ENCODE data around the gene GMCL2. TPM values are rescaled to one million over a fixed set of nuclear protein-coding genes. Genes with fewer than 3 reads are reported as not detected.

GMCL2 gene
- total RNA-seq, 2 experiments from 2014 or later, result not detected

DNA sequence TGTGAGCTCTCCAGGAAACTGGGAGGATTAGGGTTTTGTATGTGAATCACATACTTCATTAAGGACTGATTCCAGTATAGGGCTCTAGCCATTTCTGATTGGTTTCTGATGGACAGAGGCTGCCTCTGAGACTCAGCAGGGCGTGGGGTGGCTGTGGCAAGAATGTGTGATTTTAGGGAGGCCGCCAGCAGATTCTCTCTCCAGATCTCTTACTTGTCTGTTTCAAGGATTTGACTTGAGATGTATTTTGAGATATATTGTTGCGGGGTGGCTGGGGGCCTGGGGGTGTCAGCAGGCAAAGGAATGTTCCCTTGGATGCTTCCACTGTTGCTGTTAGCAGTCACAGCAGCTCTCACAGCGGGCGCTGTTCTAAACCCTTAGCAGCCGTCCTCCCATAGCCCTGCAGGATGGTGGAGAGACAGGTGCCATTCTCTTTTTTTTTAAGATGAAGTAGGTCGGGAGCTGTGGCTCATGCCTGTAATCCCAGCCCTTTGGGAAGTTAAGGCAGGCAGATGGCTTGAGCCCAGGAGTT is 9.2 kb upstream of the GMCL2 start:
- no peaks in the 10 kb centered on the region for H3K9me3 ChIP-seq (ENCODE audit: low read length)
- no peak overlapping the region for H3K4me3 ChIP-seq (ENCODE audit: low read depth, low read length, poor library complexity, severe bottlenecking)
- H3K79me2 ChIP-seq (ENCODE audit: insufficient read depth, low read depth, low read length), result no peaks in the 10 kb centered on the region
- no peak overlapping the region for H3K4me2 ChIP-seq (ENCODE audit: low read length)
- H3K27ac ChIP-seq (ENCODE audit: low read depth, low read length, poor library complexity, severe bottlenecking), result no peak overlapping the region
- ChIA-PET CTCF (ENCODE audit: unreplicated experiment) (no interaction called here), POLR2A (interaction anchor here (0.9 kb wide), 2 partner anchors 11 to 1540 kb away, joined by 3 read pairs; no protein-coding TSS in a partner anchor)
- H3K4me1 ChIP-seq (ENCODE audit: insufficient read depth, low read length, poor library complexity, severe bottlenecking), result no peaks in the 10 kb centered on the region
- intact Hi-C loops (cut with micrococcal nuclease; ENCODE audit: unreplicated experiment), result no loop called here
- no peak for DNase-seq (ENCODE audit: low spot score)
- TF ChIP-seq, protein P1, sequence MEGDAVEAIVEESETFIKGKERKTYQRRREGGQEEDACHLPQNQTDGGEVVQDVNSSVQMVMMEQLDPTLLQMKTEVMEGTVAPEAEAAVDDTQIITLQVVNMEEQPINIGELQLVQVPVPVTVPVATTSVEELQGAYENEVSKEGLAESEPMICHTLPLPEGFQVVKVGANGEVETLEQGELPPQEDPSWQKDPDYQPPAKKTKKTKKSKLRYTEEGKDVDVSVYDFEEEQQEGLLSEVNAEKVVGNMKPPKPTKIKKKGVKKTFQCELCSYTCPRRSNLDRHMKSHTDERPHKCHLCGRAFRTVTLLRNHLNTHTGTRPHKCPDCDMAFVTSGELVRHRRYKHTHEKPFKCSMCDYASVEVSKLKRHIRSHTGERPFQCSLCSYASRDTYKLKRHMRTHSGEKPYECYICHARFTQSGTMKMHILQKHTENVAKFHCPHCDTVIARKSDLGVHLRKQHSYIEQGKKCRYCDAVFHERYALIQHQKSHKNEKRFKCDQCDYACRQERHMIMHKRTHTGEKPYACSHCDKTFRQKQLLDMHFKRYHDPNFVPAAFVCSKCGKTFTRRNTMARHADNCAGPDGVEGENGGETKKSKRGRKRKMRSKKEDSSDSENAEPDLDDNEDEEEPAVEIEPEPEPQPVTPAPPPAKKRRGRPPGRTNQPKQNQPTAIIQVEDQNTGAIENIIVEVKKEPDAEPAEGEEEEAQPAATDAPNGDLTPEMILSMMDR (conservative IDR thresholded peaks at IDR 0.05; ENCODE audit: low read length), result no peak
- TF ChIP-seq EZH2phosphoT487 (IDR thresholded peaks at IDR 0.05; ENCODE audit: borderline replicate concordance, low read depth, low read length), result no peak
- no TSS peak for BruUV-seq (replicated peaks)
- no peaks in the 10 kb centered on the region for H3K9me2 ChIP-seq (ENCODE audit: insufficient read depth, low read length)
- no peaks in the 10 kb centered on the region for H4K20me1 ChIP-seq (ENCODE audit: insufficient read depth, low read length)
- no peak overlapping the region for H2AFZ ChIP-seq (ENCODE audit: low read length)
- H3K36me3 ChIP-seq (ENCODE audit: insufficient read depth, low read length), result no peaks in the 10 kb centered on the region

DNA sequence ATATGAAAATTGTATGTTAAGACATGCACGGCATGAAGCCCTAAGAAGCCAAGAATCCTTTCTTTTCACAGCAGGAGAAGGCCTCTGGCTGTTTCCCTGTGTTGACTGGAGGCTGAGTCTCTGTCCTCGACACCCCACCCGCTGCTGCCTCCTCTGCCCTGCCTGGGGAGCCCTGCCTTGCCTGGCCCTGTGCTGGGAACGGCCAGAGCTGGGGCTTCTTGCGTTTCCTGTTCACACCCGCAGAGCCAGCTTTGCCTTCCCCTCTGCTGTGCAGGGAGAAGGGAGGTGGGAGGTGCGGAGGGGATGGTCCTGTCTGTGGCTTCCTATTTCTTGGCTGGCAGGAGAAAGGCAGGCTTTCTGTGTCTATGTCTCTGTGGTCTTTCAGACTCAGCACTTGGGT is 6.9 kb upstream of the GMCL2 start:
- Histone ChIP-seq H2AFZ (ENCODE audit: low read length) (no peak overlapping the region), H3K4me3 (ENCODE audit: low read depth, low read length, poor library complexity, severe bottlenecking) (no peak overlapping the region), H3K27ac (ENCODE audit: low read depth, low read length, poor library complexity, severe bottlenecking) (no peak overlapping the region), H4K20me1 (ENCODE audit: insufficient read depth, low read length) (no peaks in the 10 kb centered on the region), H3K4me2 (ENCODE audit: low read length) (no peak overlapping the region), H3K9me3 (ENCODE audit: low read length) (no peaks in the 10 kb centered on the region), H3K9me2 (ENCODE audit: insufficient read depth, low read length) (no peaks in the 10 kb centered on the region), H3K79me2 (ENCODE audit: insufficient read depth, low read depth, low read length) (no peaks in the 10 kb centered on the region), H3K4me1 (ENCODE audit: insufficient read depth, low read length, poor library complexity, severe bottlenecking) (no peaks in the 10 kb centered on the region), H3K36me3 (ENCODE audit: insufficient read depth, low read length) (no peaks in the 10 kb centered on the region)
- intact Hi-C loops (cut with micrococcal nuclease; ENCODE audit: unreplicated experiment), result no loop called here
- BruUV-seq (replicated peaks), result no TSS peak
- POLR2A ChIA-PET, result no interaction called here
- TF ChIP-seq, protein P1 (conservative IDR thresholded peaks at IDR 0.05; ENCODE audit: low read length), result no peak
- TF ChIP-seq EZH2phosphoT487 (IDR thresholded peaks at IDR 0.05; ENCODE audit: borderline replicate concordance, low read depth, low read length), result no peak
- DNase-seq (ENCODE audit: low spot score), result no peak
- CTCF ChIA-PET (ENCODE audit: unreplicated experiment), result no interaction called here

DNA sequence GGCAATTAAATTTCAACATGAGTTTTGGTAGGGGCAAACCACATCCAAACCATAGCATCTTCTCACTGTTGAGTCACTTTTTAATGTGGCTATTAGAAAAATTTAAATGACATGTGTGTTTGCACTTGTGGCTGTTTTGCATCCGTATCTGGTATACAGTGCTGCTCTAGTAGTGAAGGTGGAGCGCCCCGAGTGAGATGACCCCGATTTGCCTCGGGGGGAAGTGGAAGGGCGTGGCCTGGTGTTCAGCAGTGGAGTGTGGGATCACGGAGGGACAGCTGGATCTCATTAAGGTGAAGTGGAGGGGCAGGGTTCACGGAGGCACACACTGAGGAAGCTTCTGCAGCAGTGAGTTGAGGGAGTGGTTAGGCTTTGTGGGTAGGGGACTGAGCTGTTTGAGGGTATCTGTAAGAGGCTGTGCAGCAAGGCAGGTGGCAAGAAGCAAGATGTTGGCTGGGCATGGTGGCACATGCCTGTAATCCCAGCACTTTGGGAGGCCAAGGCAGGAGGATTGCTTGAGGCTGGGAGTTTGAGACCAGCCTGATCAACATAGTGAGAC is 6.2 kb upstream of the GMCL2 start:
- POLR2A ChIA-PET, result interaction anchor here (0.6 kb wide), 1 partner anchor 38 kb away, joined by 5 read pairs; no protein-coding TSS in a partner anchor
- no TSS peak for BruUV-seq (replicated peaks)
- intact Hi-C loops (cut with micrococcal nuclease; ENCODE audit: unreplicated experiment), result no loop called here
- Histone ChIP-seq H3K36me3 (ENCODE audit: insufficient read depth, low read length) (no peaks in the 10 kb centered on the region), H3K4me3 (ENCODE audit: low read depth, low read length, poor library complexity, severe bottlenecking) (no peak overlapping the region), H2AFZ (ENCODE audit: low read length) (no peak overlapping the region), H3K4me1 (ENCODE audit: insufficient read depth, low read length, poor library complexity, severe bottlenecking) (no peaks in the 10 kb centered on the region), H3K9me3 (ENCODE audit: low read length) (no peaks in the 10 kb centered on the region), H4K20me1 (ENCODE audit: insufficient read depth, low read length) (no peaks in the 10 kb centered on the region), H3K79me2 (ENCODE audit: insufficient read depth, low read depth, low read length) (no peaks in the 10 kb centered on the region), H3K9me2 (ENCODE audit: insufficient read depth, low read length) (no peaks in the 10 kb centered on the region), H3K4me2 (ENCODE audit: low read length) (no peak overlapping the region), H3K27ac (ENCODE audit: low read depth, low read length, poor library complexity, severe bottlenecking) (no peak overlapping the region)
- TF ChIP-seq, protein P1 (conservative IDR thresholded peaks at IDR 0.05; ENCODE audit: low read length), result no peak
- TF ChIP-seq EZH2phosphoT487 (IDR thresholded peaks at IDR 0.05; ENCODE audit: borderline replicate concordance, low read depth, low read length), result no peak
- DNase-seq (ENCODE audit: low spot score), result no peak
- CTCF ChIA-PET (ENCODE audit: unreplicated experiment), result no interaction called here

Data from OCI-LY7 (cell line).